HTR-8/SVneo (cell line): ENCODE results near the gene SP8.

ENCODE experiments used
- DNase-seq: peaks from one replicate; pipeline ENCODE4 v3.0.0; 2011; ENCODE audit warnings: low spot score, mixed read lengths; ENCODE audit not compliant: insufficient read length
- FAIRE-seq: peaks from 2 replicates; lab custom pipeline; 2011; peaks lifted over from hg19 to GRCh38; lab: Jason Lieb, UNC

The SP8 gene

DNA sequence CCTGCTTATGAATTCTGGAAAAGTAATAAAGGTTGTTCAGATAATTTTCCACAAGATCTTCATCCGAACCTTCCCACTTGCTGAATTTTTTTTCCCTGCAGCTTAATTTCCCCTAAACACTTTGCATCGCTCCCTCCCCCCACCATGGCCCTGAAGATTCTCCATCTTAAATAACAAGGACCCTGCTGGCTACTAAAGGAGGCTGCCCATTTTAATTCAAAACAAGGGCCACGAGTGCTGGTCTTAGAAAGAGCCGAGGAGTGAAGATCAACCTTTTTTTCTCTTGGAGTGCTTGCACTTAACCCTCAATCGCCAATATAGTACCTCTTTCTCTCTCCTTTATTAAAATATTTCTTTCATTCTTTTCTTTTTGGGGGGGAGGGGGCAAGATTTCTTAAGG lies 9.2 kb upstream of the SP8 start:
- FAIRE-seq (no peak), DNase-seq (no peak)

DNA sequence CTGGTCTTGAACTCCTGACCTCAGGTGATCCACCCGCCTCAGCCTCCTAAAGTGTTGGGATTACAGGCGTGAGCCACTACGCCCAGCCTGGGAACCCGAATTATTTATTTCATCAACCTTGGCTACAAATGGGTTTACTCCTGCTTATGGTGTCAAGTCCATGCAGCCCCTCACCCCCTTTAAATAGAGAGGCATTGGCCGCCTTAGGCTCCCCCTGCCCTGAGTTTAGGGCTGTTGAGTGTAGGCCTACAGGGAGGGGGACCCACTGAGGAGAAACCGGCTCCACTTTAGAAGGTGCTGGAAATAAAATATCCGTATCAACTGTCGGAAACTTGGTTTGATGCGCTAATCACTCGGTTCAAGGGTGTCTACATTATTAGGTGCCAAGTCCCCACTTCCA lies 8.7 kb upstream of the SP8 start:
- DNase-seq (no peak), FAIRE-seq (no peak)

DNA sequence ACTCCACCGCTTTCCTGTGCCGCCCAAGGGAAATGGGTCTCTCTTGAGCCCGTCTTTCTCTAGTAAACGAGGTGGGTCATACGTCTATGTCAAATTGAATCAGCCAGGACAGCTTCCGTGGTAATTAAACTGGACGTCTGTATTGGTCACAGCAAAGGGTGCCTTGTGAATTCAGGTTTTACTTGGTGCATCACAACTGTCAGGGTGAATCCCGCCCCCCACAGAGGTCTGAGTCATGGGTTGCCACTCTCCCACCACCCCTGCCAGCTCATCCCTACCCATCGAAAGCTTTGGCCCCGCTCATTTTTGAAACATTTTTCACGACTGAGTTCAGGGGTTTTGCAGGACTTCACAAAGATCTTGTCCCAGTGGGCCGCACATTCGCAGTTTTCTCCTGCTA lies 8.0 kb upstream of the SP8 start:
- FAIRE-seq (no peak), DNase-seq (no peak)

DNA sequence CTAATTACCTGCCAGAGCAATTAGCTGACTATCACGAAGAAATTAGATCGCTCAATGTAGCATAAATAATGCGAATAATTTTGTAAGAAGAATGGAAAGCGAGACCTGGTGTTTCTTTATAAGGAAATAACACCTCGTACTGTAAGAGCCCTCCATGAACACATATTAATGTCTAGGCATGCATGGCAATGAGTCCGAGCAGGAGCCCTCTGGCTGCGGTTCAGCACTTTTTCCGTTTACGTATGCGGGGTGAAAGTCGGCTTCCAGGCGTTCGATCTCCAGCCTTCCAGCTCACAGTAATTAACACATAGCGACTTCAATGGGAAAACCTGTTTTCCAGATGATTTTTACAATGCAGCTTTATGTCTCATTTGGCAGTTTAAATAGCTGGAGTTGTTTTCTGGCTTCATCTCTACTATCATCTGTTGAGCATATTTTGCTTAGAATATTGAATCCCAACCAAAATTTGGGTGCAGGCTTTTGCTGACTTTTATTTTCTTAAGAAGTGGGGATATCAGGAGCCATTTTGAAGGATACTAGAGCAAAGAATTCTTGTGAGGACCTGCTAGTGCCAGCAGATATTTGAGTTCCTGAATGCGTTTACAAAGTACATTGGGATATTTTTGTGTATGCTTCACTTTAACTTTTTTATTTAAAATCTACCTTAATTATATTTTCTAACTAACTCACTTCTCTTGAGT lies 7.2 kb upstream of the SP8 start:
- no peak for DNase-seq
- no peak for FAIRE-seq

DNA sequence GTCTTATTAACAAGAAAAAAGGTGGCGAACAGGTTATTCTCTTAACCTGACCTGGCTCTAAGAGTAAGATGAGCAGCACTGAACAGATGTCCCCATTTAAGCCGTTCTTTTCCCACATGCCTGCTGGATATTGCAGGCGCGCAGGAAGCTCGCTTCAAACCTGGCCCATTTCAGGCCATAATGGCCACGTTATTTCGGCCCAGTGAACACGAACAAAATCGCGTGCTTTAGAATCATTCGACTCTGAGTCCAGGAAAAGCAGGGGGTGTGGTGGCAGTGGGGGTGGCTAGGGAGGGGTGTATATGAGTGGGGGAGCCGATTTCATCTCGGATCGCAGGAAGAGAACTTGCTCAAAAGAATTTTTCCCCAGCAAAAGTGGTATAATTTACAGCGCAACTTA lies 6.6 kb upstream of the SP8 start:
- DNase-seq, result no peak

DNA sequence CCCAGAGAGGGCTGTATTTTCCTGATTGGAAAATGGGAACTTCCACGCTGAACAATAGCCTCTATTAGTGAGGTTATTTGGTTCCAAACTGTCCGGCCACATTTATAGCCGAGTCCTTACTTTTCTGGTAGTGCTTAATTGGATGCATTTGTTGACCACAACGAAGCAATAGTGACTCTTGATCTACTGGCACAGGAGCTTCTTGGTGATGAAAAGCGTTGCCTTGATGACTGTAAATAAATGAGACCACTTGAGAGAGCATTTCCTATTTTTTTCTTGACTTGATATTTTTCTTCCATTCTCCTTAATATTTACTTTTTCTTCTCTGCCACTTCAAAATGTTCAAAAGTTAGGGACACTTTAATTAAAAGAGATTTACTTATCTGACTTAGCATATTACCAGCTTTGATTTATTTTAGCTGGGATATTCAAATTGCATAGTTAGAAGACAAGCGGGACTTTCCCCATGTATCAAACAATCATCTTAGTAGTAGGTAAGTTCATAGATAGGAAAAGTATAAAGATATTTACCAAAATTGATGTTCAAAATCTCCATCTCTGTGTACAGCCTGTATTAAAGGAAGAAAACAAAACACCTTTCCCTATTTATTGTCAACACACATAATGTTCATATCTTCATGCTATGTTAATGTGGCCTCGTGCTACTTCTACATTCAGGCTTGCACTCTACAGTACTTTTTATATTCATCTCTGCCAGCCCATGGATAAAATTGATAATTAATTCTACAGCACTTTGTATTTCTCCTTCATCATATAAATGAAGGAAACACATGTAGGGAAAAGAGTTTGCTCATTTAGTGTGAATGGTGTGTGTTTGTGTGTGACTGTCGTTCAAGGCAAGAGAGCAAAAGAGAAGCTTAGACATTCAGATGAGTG lies 5.1 kb upstream of the SP8 start:
- no peak for FAIRE-seq
- DNase-seq, result no peak

More for the DNA sequence above, 6.6 kb upstream of the SP8 start:
- no peak for FAIRE-seq

DNA sequence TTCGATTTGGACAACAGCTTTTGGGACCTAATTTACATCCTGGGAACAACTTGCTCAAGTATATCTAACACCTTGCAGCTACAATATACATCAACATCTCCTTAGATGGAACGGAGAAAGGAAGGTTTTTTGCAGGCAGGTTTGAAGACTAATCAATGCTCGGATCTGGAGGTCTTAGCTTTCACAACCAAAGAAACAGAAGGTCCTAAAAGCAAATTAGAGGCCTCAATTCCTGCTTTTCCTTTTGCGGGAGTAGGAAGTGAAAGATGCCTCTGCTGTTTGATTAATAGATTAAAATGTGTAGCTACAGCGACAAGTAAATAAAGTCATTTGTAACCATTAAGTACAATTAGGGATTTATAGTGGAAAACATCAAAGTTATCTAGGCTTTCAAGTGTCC lies 3.7 kb upstream of the SP8 start:
- DNase-seq (no peak), FAIRE-seq (no peak)

DNA sequence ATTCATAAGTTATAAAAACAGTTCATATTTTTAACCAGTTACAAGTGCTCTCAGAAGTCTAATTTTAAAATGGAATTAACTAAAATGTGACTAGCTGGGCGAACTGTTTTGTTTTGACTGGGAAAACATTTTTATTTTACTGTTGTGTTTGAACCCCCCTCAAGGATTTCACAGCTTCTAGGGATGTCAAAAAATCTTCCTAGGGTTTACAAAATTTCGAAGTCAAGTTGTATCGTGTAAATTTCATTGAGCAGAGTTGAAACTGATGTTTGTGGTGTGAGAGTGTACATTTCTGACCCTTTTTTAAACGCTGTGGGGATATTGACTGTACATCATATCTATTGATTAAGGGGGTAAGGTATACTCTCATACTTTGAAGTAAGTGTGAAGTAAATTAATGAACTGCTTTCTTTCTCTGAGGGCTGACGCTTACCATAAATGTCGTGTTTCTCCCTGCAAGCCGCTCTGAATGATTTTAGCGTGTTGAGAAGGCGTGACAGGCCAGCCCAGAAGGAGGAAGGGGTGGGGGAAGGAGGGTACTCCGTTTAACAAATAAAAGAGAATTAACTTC lies 1.8 kb upstream of the SP8 start:
- DNase-seq, result no peak
- no peak for FAIRE-seq

DNA sequence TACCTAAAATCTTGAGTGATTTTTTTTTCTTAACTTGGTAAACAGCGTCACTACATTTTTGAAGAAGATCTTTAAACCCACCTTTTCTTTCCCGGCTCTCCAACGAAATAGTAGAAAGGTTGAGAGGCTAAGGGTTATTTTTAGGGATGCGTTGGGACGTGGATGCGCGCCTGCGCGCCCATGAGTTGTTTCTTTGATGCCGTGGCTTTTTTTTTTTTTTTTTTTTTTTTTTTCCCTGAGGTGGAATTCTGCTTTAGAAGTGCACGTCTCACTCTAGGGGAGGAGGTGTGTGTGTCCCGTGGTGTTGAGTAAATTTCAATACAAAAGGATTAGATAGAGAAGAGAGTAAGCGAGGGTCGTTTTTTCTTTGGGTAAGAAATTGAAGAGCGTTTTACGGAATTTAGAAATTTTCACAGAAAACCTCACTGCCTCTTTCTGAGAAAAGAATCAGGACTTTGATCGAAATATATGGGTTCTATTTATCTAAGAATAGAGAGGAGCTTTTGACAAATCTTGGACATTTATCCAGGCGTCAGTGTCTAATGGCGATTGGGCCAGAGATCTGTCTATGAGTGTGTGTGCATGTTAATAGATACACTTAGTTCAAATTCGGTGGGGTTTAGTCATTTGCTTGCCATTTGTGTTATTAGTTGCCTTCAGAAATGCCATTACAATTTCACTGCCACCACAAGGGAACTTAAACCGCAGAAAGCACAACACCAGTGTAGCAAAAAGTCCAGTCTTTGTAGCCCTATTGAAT lies 1.2 kb upstream of the SP8 start:
- DNase-seq, result no peak
- no peak for FAIRE-seq

DNA sequence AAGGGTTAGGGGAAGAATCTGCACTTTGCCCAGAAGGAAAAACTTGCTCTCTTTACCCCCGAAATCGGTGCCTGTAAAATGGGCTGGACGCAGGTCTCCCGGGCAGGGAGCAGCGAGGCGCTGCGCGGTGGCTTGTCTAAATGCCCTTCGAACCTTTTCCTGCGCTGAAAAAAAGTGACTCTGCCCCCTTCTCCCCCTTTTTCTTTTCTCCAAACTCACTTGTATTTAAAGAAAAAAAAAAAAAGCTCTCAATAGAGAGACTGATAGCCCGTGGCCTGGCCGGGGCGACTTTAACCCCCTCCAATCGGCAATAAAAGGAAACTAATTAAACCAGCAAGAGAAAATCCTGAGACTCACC lies 286 bp downstream of the SP8 start:
- no peak for DNase-seq
- no peak for FAIRE-seq

DNA sequence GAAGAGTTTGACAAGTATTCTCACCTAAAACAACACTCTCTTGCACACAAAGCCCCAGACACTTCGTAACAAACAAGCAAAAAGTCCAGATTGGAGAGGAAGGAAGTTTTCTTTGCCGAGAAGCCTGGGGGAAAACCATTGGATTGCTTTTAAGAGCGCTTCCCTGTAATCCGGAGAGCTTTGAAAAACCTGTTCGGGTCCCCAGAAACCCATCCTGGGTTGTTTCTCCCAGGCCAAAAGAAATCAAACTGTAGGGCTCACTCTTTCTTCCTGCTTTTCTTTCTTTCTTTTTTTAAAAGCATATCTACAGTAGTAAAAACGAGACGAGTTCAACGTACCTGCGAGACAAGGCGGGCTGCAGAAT lies 655 bp downstream of the SP8 start:
- DNase-seq (no peak), FAIRE-seq (no peak)

DNA sequence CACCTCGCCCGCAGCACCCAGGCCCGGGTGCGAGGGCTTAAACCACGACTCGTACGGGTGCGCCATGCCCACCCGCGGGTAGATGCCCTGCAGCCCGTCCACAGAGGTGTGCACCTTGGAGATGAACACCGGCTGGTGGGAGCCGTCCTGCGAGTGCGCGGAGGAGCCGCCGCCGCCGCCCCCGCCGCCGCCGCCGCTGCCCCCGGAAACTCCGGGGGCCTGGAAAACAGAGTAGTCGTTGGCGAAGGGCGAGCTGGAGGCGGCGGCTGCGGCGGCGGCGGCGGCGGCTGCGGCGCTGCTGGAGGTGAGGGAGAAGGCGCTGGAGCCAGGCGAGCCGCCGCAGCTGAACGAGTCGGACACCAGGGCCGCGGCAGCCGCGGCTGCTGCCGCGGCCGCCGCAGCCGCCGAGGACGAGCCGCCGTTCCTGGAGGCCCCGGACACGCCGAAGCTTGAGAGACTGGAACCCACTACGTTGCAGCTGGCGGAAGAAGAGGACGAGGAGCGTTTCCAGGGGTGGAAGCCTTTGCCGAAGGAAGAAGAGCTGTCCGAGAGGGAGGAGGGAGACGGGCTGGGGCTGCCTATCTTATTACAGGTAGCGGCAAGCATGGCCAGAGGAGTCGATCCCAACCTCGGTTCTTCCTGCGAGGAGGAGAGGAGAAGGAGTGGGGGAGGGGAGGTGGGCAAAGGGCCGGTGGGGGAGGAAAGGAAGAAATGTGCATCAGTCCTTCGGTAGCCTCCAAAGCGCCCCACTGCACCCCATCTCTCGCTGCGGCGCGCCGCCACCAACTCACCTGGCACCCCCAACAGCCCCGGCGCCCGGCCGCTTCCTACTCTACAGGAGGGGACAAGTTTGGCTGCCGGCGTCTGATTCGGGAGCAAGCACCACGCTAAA lies 1.3 kb downstream of the SP8 start:
- no peak for FAIRE-seq
- no peak for DNase-seq

DNA sequence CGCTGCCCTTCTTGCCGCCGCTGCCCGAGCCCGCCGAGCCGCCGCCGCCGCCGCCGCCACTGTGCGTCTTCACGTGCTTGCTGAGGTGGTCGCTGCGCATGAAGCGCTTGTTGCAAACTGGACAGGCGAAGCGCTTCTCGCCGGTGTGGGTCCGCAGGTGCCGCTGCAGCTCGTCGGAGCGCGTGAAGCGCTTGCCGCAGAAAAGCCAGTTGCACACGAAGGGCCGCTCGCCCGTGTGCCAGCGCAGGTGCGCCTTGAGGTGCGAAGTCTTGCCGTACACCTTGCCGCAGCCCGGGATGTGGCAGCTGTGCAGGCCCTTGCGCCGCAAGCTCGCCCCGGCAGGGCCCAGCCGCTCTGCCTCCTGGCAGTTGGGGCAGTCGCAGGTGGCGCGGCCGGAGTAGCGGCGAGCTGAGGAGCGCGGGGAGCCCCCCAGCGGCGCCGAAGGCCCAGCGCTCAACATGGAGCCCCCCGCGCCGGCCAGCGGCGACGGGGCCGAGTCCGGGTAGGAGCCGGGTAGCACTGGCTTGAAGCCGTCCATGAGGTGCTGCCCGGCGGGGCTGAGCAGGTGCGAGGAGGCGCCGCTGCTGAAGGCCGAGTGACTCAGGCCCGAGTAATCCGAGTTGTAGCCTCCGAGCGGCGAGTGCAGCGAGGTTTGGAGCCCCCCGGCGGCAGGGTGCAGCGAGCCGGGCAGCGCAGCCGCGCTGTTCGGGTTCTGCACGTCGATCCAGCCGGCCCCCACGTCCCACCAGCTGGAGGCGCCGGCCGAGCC lies 2.1 kb downstream of the SP8 start:
- DNase-seq (peak; percentile 53), FAIRE-seq (peak; percentile 52)

DNA sequence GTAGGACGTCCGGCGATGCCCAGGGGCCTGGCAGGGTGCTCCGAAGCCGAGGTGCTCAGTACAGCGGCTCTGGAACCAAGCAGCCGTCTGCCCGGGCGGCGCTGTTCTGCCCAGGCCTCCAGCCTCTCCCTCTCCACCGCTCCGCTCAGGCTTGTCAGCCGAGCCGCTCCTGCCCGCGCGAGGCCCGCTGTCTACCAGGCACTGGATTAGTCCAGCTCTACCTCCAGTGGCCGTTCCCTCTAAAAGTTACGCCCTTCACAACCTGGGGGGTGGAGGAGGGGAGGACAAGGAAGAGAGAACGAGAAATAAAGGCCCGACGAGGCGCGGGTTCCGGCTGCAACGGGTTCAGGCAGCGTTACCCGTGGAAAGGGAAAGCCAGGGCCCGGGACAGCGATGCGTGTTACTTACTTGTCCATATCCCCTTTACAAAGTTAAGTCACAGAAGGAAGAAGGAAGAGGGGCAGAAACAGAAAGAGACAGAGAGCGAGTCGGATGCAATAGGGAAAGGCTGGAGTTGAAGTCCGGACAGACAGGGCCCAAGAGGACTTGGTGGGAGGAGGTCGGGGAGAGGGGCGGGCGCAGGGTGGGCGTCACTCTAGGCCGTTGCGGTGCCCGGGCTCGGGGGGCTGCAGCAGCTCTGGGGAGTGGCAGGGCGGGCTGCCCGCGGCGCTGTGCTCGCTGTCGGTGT lies 2.8 kb downstream of the SP8 start:
- no peak for DNase-seq
- FAIRE-seq, result no peak

DNA sequence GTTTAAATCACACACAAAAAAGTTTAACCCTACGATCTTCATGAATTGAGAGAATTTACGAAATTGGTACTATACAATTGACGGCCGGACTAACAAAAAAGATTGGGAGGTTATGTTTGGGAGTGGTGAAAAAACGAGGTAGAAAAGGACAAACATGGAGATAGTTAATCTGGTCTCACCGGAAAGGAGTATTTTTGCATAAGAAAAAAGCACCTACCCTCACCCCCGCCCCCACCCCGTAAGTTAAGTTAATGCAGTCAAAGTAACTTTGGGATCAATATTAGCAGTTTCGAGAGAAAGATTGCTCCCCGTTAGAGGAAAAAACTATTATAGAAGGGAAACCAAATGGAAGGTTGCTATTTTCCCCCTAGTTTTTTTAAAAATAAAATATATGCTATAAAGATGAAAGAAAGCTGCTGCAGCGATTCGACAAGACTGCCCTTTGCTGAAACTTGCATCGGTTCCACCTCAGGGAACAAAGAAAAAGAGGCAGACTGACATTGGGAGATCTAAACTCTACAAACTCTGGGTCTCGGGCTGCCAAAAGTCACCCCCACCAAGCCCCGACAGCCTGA lies 3.5 kb downstream of the SP8 start:
- DNase-seq (no peak), FAIRE-seq (no peak)

DNA sequence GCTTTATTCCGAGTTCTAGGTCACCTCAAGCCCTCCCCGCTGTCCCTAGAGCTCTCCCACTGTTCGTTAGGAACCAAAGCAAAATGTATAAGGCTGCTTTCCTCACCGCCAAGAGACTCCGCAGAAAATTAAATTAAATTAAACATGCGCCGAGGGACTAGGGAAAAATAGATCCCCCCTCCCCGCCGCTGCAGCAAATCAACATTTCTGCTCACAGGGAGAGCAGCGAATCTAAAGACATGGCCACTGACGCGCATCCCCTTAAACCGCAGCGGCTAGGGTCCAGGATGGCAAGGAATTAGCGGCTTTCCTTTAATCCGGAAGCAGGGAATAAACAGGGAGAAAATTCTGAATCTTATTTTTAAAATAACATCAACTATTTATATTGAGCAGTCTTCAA lies 7.6 kb downstream of the SP8 start:
- DNase-seq, result no peak
- no peak for FAIRE-seq

DNA sequence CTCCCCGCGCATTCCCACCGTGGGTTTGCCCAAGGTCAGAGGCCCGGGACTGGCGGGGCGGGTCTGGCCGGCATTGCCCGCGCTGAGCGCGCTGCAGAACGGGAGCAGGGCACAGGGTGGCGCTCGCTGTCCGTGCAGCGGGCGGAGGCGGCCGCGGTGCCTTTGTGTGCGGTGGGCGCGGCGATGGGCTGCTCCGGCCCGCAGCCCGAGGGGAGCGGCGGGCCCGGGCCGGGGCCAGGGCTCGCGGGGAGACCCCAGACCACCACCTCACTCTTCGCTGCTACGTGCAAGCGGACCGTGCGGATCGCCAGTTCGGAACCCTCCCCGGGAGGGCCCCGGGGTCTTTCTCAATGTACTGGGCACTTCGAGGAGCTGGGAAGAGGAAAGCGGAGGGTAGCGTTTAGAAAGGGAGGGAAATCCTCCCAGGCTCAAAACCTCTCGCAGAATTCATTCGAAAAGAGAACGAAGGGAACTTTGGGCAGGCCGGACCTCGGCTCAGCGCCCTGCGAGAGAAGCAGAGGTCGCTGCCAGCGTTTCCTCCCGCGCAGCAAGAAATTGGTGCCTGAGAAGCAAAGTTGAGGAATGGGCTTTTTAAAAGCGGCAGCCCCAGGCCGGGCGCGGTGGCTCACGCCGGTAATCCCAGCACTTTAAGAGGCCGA lies 8.5 kb downstream of the SP8 start:
- FAIRE-seq (peak; percentile 77), DNase-seq (no peak)
